GM12874 (cell line): ENCODE data around the gene GRIP2.

Source experiments
- CTCF ChIP-seq: IDR thresholded peaks from 2 replicates; pipeline ENCODE4 v1.5.1; 2011; ENCODE audit warnings: low read depth, mild to moderate bottlenecking, control low read depth, low read length, moderate library complexity; ENCODE audit not compliant: insufficient read depth

GRIP2 gene

DNA sequence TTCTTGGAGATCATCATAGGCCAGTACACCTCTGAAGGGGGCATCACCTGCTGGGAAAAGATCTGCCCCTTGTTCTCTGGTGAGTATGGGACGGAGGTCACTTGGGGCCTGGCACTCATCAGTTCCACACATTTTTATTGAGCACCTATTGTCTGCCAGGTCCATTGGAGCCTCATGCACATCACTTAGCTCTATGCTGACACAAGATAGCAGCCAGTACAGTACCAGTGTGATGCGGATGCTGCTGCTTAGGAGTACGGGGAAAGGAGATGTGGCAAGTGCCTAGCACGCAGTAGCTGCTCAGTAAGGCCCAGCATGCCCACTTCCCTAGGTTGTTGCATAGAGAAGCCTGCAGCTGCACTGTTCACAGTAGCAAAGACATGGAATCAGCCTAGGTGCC lies 94.4 kb downstream of the GRIP2 start:
- no peak for TF ChIP-seq CTCF

DNA sequence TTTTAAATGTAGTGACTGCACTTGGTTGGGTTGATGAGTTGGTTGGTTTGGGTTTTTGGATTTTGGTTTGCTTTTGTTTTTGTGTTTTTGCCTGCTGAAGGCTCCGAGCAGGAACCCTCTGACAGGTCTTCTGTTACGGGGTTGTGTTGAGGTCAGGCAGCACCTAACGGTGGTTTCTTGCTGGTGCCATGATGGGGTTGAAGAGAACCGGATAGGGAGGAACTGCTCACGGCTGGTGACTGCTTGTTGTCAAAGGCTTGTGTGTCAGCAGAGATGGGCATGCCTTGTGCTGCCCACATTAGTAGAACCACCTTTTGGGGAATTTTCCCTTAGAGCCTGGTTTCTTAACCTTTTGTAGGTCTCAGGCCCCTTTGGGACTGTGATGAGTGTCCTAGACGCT lies 95.8 kb downstream of the GRIP2 start:
- no peak for TF ChIP-seq CTCF

DNA sequence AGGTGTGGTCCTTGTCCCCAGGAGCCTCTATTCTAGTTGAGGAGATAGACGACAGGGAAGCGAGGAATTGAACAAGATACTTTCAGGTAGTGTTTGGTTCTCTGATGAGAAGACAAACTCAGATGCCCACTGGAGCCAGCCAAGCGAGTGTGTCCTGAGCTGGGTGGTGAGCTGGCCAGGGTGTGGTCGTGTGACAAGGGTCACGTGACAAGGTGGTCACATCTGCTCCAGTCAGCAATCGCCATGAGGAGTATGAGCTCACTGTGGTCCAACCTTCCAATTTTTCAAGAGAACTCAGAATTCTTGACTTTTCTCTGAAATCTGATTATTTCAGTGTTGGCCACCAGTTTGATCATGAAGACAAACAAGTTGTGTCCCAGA lies 98.2 kb downstream of the GRIP2 start:
- no peak for TF ChIP-seq CTCF

- no peak for TF ChIP-seq CTCF
Observed at GRCh38 chr3:14441240-14441919, 98.8 kb downstream of the GRIP2 start.

DNA sequence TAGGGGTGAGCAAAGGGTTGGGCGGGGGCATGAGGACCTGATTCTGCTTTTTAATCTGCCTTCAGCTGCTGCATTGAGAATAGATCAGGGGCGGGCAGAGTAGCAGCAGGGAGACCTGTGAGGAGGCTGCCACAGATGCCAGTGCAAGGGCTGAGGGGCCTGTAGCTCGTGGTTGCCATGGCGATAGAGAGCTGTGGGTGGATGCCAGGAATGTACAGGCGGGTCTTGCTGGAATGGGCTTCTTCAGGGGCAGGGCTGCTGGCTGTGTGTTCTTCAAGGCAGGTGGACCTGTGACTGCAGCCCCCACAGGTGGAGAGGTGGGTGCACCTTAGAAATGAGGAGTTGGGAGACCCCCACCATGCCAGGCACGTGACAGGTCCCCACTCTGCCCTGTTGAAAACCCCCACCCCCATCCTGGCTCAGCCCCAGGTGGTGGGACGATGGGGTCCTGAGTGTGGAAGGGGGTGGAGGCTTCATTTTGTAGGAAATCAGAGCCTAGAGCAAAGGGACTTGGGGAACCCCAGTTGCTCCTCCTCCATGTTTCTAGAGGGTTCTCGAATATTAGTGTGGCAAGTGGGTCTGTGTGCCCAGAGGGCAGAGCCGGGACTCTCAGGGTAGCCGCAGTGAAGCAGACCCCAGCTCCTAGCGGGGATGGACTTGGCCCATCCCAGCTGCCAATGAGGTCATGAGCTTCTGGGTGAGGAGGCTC lies 99.5 kb downstream of the GRIP2 start:
- no peak for TF ChIP-seq CTCF

DNA sequence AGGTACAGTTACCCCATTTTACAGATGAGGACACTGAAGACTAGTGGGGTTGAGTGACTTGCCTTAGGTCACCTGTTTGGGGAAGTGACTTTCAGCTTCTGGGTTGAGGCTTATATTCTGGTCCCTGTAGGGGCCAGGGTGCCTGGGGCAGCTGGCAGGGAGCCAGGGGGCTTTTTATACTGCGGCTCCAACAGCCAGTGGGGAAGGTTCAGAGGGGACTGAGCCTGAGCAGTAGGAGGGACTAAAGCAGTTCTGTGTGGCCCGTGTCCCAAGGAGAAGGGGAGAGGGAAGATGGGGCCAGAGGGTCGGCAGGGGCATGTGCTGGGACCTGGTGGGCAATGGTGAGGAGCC lies 100.0 kb downstream of the GRIP2 start:
- no peak for TF ChIP-seq CTCF

GRCh38 chr3:14439501-14440167 lies 100.5 kb downstream of the GRIP2 start:
- TF ChIP-seq CTCF, result no peak
